Mammary epithelial cell (primary cell): ENCODE data around the gene SMAP2.

Source experiments
- CTCF ChIP-seq, 2 donors: IDR thresholded peaks in 1 of 2; conservative IDR thresholded peaks in 1 of 2; 2 replicates each; pipeline ENCODE4 v1.5.1; 2011 to 2012; ENCODE audit warnings: inconsistent platforms in 2 of 2, low read length in 2 of 2, mild to moderate bottlenecking in 2 of 2, control low read depth in 1 of 2, low read depth in 1 of 2; ENCODE audit not compliant: insufficient read depth in 1 of 2; ENCODE audit errors: extremely low read depth in 1 of 2
- EZH2 ChIP-seq: IDR thresholded peaks from 2 replicates; pipeline ENCODE4 v1.6.1; 2012; ENCODE audit warnings: low read length, inconsistent platforms, borderline replicate concordance

DNA sequence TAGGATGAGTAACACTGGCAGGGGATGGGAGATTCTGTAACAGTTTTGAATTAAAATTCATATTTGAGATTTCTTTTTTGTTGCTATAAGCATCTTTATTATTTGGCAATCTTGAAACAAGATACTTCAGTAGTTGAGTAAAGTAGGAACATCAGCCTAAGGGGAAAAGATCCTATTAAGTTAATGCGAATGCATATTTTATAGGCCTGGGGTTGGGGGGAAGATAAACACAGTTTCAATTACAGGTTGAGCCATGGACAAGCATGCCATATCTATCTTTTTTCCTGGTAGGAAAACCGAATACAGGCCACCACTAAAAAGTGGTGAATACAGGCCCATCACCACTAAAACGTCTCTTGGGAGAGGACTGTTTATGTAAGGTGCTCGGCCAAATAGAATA is 32.3 kb downstream of the SMAP2 start:
- TF ChIP-seq CTCF (conservative IDR thresholded peaks at IDR 0.05 in 1 of 2, IDR thresholded peaks at IDR 0.05 in 1 of 2; ENCODE audit: extremely low read depth in 1 of 2, insufficient read depth in 1 of 2, low read depth in 1 of 2, low read length in 2 of 2), result no peak
- no peak for TF ChIP-seq EZH2
